Measurements from ENCODE around the gene GNB1L. TPM values are rescaled to one million over a fixed set of nuclear protein-coding genes. Genes with fewer than 3 reads are reported as not detected.

The GNB1L gene
- total RNA-seq, 4 donors from 2014 or later, result 4.8 to 8.7 (median 7.4) TPM

DNA sequence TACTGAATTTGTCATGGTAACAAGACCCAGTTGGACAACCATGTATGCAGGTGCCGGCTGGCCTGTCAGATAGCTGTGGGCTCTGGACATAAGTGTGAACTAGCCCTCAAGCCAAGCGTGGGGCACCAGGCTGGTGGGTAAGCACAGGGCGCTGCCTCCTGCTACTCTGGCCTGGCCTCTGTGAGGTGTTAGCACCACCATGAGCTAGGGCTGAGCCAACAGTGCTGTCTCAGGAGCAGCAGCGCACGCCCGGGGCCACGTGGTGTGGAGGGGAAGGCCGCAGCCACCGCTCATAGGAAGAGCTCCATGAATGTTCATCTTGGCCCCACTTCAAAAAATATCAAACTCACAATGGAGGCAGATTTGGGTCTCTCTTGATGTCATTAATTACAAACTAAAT lies 35.3 kb upstream of the GNB1L start:
- peaks cover 0 to 92% of the 10 kb centered on the region in 2 donors for H3K36me3 ChIP-seq
- peaks cover 0 to 30% (median 5%) of the 10 kb centered on the region in 3 donors for H3K4me1 ChIP-seq
- no peaks in the 10 kb centered on the region for H3K27me3 ChIP-seq
- WGBS, 2 donors (ENCODE audit: low coverage in 1 of 2), result 80 to 95% methylated on average over 2 to 7 of the region's 9 CpGs
- H3K4me3 ChIP-seq, result no peak overlapping the region
- H3K27ac ChIP-seq, result no peak overlapping the region
- TF ChIP-seq, protein P1, sequence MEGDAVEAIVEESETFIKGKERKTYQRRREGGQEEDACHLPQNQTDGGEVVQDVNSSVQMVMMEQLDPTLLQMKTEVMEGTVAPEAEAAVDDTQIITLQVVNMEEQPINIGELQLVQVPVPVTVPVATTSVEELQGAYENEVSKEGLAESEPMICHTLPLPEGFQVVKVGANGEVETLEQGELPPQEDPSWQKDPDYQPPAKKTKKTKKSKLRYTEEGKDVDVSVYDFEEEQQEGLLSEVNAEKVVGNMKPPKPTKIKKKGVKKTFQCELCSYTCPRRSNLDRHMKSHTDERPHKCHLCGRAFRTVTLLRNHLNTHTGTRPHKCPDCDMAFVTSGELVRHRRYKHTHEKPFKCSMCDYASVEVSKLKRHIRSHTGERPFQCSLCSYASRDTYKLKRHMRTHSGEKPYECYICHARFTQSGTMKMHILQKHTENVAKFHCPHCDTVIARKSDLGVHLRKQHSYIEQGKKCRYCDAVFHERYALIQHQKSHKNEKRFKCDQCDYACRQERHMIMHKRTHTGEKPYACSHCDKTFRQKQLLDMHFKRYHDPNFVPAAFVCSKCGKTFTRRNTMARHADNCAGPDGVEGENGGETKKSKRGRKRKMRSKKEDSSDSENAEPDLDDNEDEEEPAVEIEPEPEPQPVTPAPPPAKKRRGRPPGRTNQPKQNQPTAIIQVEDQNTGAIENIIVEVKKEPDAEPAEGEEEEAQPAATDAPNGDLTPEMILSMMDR (IDR thresholded peaks at IDR 0.05), result no peak
- TF ChIP-seq POLR2A (IDR thresholded peaks at IDR 0.05), result no peak
- no peak for TF ChIP-seq POLR2AphosphoS5 (IDR thresholded peaks at IDR 0.05)
- TF ChIP-seq EP300 (IDR thresholded peaks at IDR 0.05), result no peak
- ATAC-seq, result no peak
- no peaks in the 10 kb centered on the region for H3K9me3 ChIP-seq

DNA sequence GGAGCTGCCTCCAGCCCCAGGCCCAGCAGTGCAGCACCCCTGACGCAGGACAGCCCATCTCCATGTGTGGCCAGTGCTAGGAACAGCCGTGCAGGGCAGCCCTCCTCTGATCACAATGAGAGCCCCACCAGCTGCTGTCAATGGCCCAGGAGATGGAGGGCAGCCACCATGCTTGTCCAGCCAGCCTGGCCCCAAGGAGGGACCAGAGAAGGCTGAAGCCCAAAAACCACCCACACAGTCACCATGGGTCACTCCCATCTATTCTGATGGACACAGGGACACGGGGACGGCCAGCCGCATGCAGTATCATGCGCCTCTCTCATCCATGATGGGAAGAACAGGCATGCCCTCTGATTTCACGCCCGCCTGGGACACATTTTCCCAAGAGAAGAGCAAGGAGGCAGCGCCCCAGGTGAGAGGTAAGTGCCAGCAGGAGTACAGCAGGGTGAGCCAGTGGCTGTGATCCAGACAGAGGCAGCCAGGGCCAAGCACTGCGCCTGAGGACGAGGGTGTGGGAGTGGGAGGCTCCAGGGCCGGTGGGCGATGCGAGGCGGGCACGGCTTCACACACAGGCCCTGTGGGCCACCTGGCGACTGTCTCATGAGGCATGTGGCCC lies 33.6 kb upstream of the GNB1L start:
- ATAC-seq, result no peak
- peaks cover 0 to 30% (median 5%) of the 10 kb centered on the region in 3 donors for H3K4me1 ChIP-seq
- H3K27me3 ChIP-seq, result no peaks in the 10 kb centered on the region
- H3K27ac ChIP-seq, result no peak overlapping the region
- WGBS, 2 donors (ENCODE audit: low coverage in 1 of 2), result 40 to 95% methylated on average over 1 to 4 of the region's 17 CpGs
- peaks cover 0 to 78% of the 10 kb centered on the region in 2 donors for H3K36me3 ChIP-seq
- TF ChIP-seq POLR2A (IDR thresholded peaks at IDR 0.05) (no peak), POLR2AphosphoS5 (IDR thresholded peaks at IDR 0.05) (no peak), EP300 (IDR thresholded peaks at IDR 0.05) (no peak)
- TF ChIP-seq, protein P1 (IDR thresholded peaks at IDR 0.05), result no peak
- H3K4me3 ChIP-seq, result no peak overlapping the region
- no peaks in the 10 kb centered on the region for H3K9me3 ChIP-seq

DNA sequence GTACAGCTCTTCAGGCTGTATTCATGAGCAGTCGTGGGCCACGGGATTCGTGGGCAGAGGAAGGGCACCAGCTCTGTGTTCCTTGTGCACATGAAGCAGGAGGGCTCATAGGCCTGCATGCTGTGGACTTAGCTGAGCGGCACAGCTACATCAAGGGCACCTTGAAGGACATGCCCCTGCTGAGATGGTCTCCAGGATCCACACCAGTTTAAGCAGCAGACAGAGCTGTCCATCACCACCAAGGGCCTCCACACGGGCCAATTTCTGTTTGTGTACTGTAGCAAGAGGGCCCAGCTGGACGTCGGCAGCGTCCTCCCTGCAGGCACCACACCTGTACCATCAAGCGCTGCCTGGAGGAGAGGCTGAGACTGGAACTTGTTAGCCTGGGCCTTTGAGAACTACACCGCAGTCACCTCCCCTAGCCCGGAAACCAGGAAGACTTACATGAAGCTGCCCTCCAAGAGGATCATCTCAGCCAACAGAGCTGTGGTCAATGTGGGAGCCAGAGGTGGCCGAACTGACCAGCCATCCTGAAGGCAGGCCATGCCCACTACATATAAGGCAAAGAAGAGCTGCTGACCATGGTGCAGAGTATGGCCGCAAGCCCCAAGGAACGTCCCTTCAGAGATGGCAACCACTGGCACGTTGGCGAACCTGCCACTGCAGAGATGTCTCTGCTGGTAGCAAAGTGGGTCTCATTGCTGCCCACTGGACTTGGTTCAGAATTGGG lies 32.7 kb upstream of the GNB1L start:
- WGBS, 2 donors (ENCODE audit: low coverage in 1 of 2), result no CpG with 5 or more reads among the region's 16 CpGs
- TF ChIP-seq EP300 (IDR thresholded peaks at IDR 0.05), result no peak
- no peak for TF ChIP-seq POLR2AphosphoS5 (IDR thresholded peaks at IDR 0.05)
- TF ChIP-seq POLR2A (IDR thresholded peaks at IDR 0.05), result no peak
- TF ChIP-seq, protein P1 (IDR thresholded peaks at IDR 0.05), result no peak
- H3K27ac ChIP-seq, result no peak overlapping the region

DNA sequence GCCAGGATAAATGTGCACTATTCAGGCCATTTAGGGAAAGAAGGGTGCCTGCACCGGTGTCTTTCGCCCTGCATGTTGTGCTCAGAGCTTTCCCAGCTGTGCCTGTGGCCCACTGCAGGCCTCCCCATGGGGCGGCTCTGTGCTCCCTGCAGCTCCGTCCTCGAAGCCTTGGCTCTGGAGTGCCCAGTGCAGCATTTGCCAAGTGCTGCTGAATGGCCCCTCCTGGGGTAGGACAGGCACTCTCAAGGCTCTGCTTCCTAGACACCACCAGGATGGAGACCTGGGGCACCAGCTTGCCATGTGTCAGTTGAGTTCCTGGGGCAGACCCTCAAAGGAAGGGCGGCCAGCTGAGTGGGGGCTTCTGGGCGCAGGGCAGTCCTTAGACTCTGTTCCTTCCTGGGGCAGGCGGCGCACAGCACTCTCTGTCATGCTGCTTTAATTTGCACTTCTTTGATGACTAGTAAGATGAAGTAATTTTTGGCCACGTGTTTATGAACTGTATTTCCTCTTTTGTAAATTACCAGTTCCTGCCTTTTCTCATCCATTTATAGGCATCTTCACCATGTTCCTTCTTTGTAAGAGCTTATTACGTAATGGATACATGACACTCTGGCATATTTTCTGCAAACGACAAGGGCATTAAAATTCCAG lies 32.1 kb upstream of the GNB1L start:
- TF ChIP-seq POLR2A (IDR thresholded peaks at IDR 0.05) (no peak), POLR2AphosphoS5 (IDR thresholded peaks at IDR 0.05) (no peak)
- Histone ChIP-seq H3K27ac (peak overlapping the region in 1 of 4 donors; percentile 23), H3K4me3 (no peak overlapping the region), H3K9me3 (no peaks in the 10 kb centered on the region), H3K27me3 (no peaks in the 10 kb centered on the region), H3K4me1 (peaks cover 0 to 22% (median 14%) of the 10 kb centered on the region in 3 donors), H3K36me3 (peaks cover 0 to 74% of the 10 kb centered on the region in 2 donors)
- WGBS, 2 donors (ENCODE audit: low coverage in 1 of 2), result 66 to 70% methylated on average over 3 of the region's 12 CpGs
- ATAC-seq, result peak; percentile 56

More for the DNA sequence above, 32.7 kb upstream of the GNB1L start:
- no peak for ATAC-seq
- H3K36me3 ChIP-seq, result peaks cover 0 to 81% of the 10 kb centered on the region in 2 donors
- peaks cover 0 to 23% (median 10%) of the 10 kb centered on the region in 3 donors for H3K4me1 ChIP-seq
- H3K27me3 ChIP-seq, result no peaks in the 10 kb centered on the region
- no peaks in the 10 kb centered on the region for H3K9me3 ChIP-seq
- no peak overlapping the region for H3K4me3 ChIP-seq

DNA sequence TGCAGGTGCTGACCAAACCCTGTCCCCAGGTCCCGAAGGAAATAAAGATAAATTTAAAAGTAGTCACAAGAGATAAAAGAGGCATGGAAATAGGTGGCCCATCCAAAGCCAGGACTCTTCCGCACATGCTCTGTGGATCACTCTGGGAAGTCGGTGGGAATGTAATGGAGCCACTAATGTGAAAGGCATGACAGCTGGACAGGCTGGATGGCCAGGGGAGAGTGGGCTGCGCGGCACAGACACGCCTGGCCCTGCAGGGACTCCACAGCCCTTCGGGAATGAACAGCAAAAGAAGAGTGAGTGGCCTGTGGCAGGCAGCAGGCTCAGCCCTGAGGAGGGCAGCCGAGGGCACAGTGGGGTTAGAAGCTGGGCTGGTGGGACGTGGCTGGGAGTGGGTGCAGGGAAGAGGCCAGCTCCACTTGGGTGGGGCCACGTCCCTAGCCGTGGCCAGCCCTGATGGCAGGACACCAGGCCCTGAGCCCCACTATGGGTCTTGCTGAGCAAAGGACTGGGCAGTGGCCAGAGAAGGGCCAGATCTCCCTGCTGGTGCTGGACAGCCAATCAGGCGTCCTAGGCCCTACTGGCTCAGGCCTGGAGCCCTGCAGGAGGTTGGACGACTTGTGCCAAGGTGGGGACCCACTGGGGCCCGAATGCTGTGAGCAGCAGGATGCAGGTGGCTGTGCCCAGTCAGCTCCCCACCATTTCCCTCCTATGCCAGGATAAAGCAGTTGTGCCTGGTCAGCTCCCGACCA lies 31.3 kb upstream of the GNB1L start:
- Histone ChIP-seq H3K4me3 (no peak overlapping the region), H3K27ac (no peak overlapping the region), H3K36me3 (peaks cover 0 to 67% of the 10 kb centered on the region in 2 donors), H3K4me1 (peaks cover 0 to 22% (median 17%) of the 10 kb centered on the region in 3 donors), H3K27me3 (no peaks in the 10 kb centered on the region), H3K9me3 (no peaks in the 10 kb centered on the region)
- no peak for ATAC-seq
- WGBS, 2 donors (ENCODE audit: low coverage in 1 of 2), result 89 to 92% methylated on average over 5 to 10 of the region's 15 CpGs
- no peak for TF ChIP-seq POLR2A (IDR thresholded peaks at IDR 0.05)
- TF ChIP-seq POLR2AphosphoS5 (IDR thresholded peaks at IDR 0.05), result no peak
- TF ChIP-seq, protein P1 (IDR thresholded peaks at IDR 0.05), result no peak
- TF ChIP-seq EP300 (IDR thresholded peaks at IDR 0.05), result no peak

Measured in gastroesophageal sphincter (tissue), 4 donors.